GM06990 (cell line): Measurements from ENCODE around the gene ITIH4.

Experiments
- DNase-seq: peaks from one replicate; pipeline ENCODE4 v3.0.0-alpha.2; 2011; ENCODE audit not compliant: insufficient read length; ENCODE audit errors: extremely low read depth
- H3K27me3 ChIP-seq: replicated peaks from 2 replicates; pipeline ENCODE4 v1.6.0; 2011; ENCODE audit warnings: low read length; ENCODE audit not compliant: control insufficient read depth, insufficient read depth
- H3K36me3 ChIP-seq: 2 replicates; pipeline ENCODE4 v1.5.1; 2011; ENCODE audit warnings: low read length; ENCODE audit not compliant: control insufficient read depth, insufficient read depth
- H3K4me3 ChIP-seq: replicated peaks from 2 replicates; pipeline ENCODE4 v1.5.1; 2011; ENCODE audit warnings: low read depth, mild to moderate bottlenecking, control low read depth, low read length
- CTCF ChIP-seq: IDR thresholded peaks from 2 replicates; pipeline ENCODE4 v1.5.1; 2011; ENCODE audit warnings: low read length, control low read depth, mild to moderate bottlenecking, inconsistent platforms; ENCODE audit not compliant: insufficient read depth, poor library complexity, severe bottlenecking

ITIH4 gene

GRCh38 chr3:52798376-52798977 is 32.0 kb downstream of the ITIH4 start:
- Histone ChIP-seq H3K4me3 (no peak overlapping the region), H3K27me3 (no peaks in the 10 kb centered on the region), H3K36me3 (no peaks in the 10 kb centered on the region)
- no peak for DNase-seq
- no peak for TF ChIP-seq CTCF

GRCh38 chr3:52796411-52796810 is 34.1 kb downstream of the ITIH4 start:
- no peaks in the 10 kb centered on the region for H3K36me3 ChIP-seq
- no peak for TF ChIP-seq CTCF
- DNase-seq, result no peak
- H3K4me3 ChIP-seq, result no peak overlapping the region
- no peaks in the 10 kb centered on the region; the same call in 1 of the 2 replicates for H3K27me3 ChIP-seq

GRCh38 chr3:52795298-52795900 is 35.1 kb downstream of the ITIH4 start:
- no peaks in the 10 kb centered on the region for H3K36me3 ChIP-seq
- DNase-seq, result no peak
- TF ChIP-seq CTCF, result no peak
- no peaks in the 10 kb centered on the region; the same call in 1 of the 2 replicates for H3K27me3 ChIP-seq
- H3K4me3 ChIP-seq, result no peak overlapping the region

GRCh38 chr3:52794612-52795099 is 35.8 kb downstream of the ITIH4 start, which contains the start of gene ITIH3:
TSS of gene ITIH3 (plus strand) at chr3:52794796. CDS start at chr3:52794804, 8 bp downstream.
- H3K27me3 ChIP-seq, result no peaks in the 10 kb centered on the region; the same call in 1 of the 2 replicates
- TF ChIP-seq CTCF, result no peak
- no peak within 1 kb of the TSS for H3K4me3 ChIP-seq
- no peak for DNase-seq
- H3K36me3 ChIP-seq, result no peaks in the 10 kb centered on the region

- Histone ChIP-seq H3K36me3 (no peaks in the 10 kb centered on the region), H3K27me3 (no peaks in the 10 kb centered on the region; the same call in 1 of the 2 replicates), H3K4me3 (no peak overlapping the region)
- TF ChIP-seq CTCF, result no peak
- no peak for DNase-seq
Measured at GRCh38 chr3:52793702-52794611, 36.5 kb downstream of the ITIH4 start.
